Epithelial cell of umbilical artery (primary cell): ENCODE measurements around the gene PSTPIP2. TPM values are rescaled to one million over a fixed set of nuclear protein-coding genes. Genes with fewer than 3 reads are reported as not detected.

Source experiments
- total RNA-seq: library from RNA; depleted of rRNA; stranded (reverse); fragments of >200 nt; gene quantifications from 2 replicates; pipeline ENCODE4 v1.2.3, GENCODE V29; 2014

PSTPIP2 gene
- total RNA-seq = 7.4 and 7.8 TPM in 2 replicates

GRCh38 chr18:46071653-46072375 is at the start of gene PSTPIP2:
PSTPIP2 (minus strand) TSS chr18:46072260; CDS start chr18:46072188, 72 bp downstream.

GRCh38 chr18:46104128-46104911 is 32.3 kb upstream of the PSTPIP2 start, which contains the start of gene HAUS1:
HAUS1 (plus strand) TSS chr18:46104385; CDS start chr18:46104412, 27 bp downstream.

GRCh38 chr18:46097801-46098615 is 25.9 kb upstream of the PSTPIP2 start, which contains the start of gene ATP5F1A:
ATP5F1A (minus strand) TSS chr18:46098296; CDS start chr18:46098231, 65 bp downstream.

GRCh38 chr18:45967007-45967706 is 104.9 kb downstream of the PSTPIP2 start, which contains the start of gene EPG5:
EPG5 (minus strand) TSS chr18:45967329; CDS start chr18:45967239, 90 bp downstream.

Other genes with a start within 250 kb of the PSTPIP2 start
- gene SIGLEC15, start 246.6 kb downstream of the PSTPIP2 start, total RNA-seq = 0.32 TPM in 1 of 2 replicates, not detected in the other
- 9.1 and 16.6 TPM in 2 replicates for gene EPG5, start 104.9 kb downstream of the PSTPIP2 start, total RNA-seq
- 986 and 1,088 TPM in 2 replicates for gene ATP5F1A, start 26.0 kb upstream of the PSTPIP2 start, total RNA-seq
- gene HAUS1, start 32.1 kb upstream of the PSTPIP2 start, total RNA-seq = 61.4 and 141 TPM in 2 replicates